K562 (cell line): ENCODE results near the gene E2F2. TPM values are rescaled to one million over a fixed set of nuclear protein-coding genes. Genes with fewer than 3 reads are reported as not detected.

ENCODE experiments used
- ATAC-seq: fragments of 200-7000 bp; cut with Tn5 transposase; 3 replicates; pipeline ENCODE4 v1.9.1; 2020; ENCODE audit warnings: moderate library complexity
- BruUV-seq: library from RNA; stranded (reverse); fragments of 400-500 nt; replicated peaks from 2 replicates; lab custom pipeline; 2021; lab: Mats Ljungman, UMichigan
- CTCF ChIA-PET: fragments of 300-600 bp; formaldehyde crosslinking; extraction: SDS; loops from one replicate; lab custom pipeline; 2021; ENCODE audit warnings: low intra/inter-chr PET ratio; lab: Yijun Ruan, JAX
- POLR2A ChIA-PET: fragments of 300-600, 350-650 bp; sonication (Branson Sonifier 250); formaldehyde crosslinking; extraction: SDS; loops from one replicate; lab custom pipeline; 2021; ENCODE audit warnings: antibody characterized with exemption, inconsistent platforms; lab: Yijun Ruan, JAX
- DNase-seq, 4 experiments: peaks; one replicate each; pipeline versions ENCODE4 v3.0.0 to v3.0.0-alpha.2; 2011 to 2018; ENCODE audit warnings: low spot score in 3 of 4, mixed read lengths in 3 of 4; ENCODE audit errors: extremely low read depth in 1 of 4
- FAIRE-seq: peaks from 2 replicates; lab custom pipeline; 2011; peaks lifted over from hg19 to GRCh38; lab: Jason Lieb, UNC
- H2AFZ ChIP-seq: 2 replicates; pipeline ENCODE4 v1.6.0; 2011; ENCODE audit warnings: low read depth, low read length, control low read depth, inconsistent platforms
- H3K27ac ChIP-seq: fragments of 200-600 bp; 3 replicates; pipeline ENCODE4 v1.8.0; 2011; ENCODE audit warnings: low read depth, mild to moderate bottlenecking, control low read depth, inconsistent platforms, low read length, moderate library complexity, mixed read lengths; ENCODE audit errors: extremely low read depth
- H3K27me3 ChIP-seq, 2 experiments: fragments of 300-600 bp in 1 of 2; 2 replicates in 1 of 2; 3 replicates in 1 of 2; pipeline versions ENCODE4 v1.6.0 to v1.8.0; 2011; ENCODE audit warnings: inconsistent platforms in 2 of 2, low read length in 2 of 2, mild to moderate bottlenecking in 1 of 2, mixed read lengths in 1 of 2, moderate library complexity in 1 of 2; ENCODE audit not compliant: control insufficient read depth in 2 of 2, insufficient read depth in 2 of 2
- H3K36me3 ChIP-seq: fragments of 300-600 bp; 3 replicates; pipeline ENCODE4 v1.8.0; 2011; ENCODE audit warnings: mild to moderate bottlenecking, low read length, inconsistent platforms; ENCODE audit not compliant: control insufficient read depth, insufficient read depth
- H3K4me1 ChIP-seq, 2 experiments: fragments of 200-600 bp in 1 of 2; replicated peaks in 1 of 2; 2 replicates in 1 of 2; 3 replicates in 1 of 2; pipeline versions ENCODE4 v1.5.1 to v1.8.0; 2011; ENCODE audit warnings: inconsistent platforms in 2 of 2, low read length in 2 of 2, mild to moderate bottlenecking in 1 of 2, mixed read lengths in 1 of 2, moderate library complexity in 1 of 2; ENCODE audit not compliant: control insufficient read depth in 2 of 2, insufficient read depth in 2 of 2
- H3K4me2 ChIP-seq: 2 replicates; pipeline ENCODE4 v1.6.1; 2011; ENCODE audit warnings: low read length, control low read depth, inconsistent platforms, mixed read lengths; ENCODE audit not compliant: insufficient read depth
- H3K4me3 ChIP-seq: fragments of 200-600 bp; sonication (generic), shearing (Covaris generic); 2 replicates; pipeline ENCODE4 v1.5.1; 2016; ENCODE audit warnings: control low read depth, inconsistent platforms
- H3K79me2 ChIP-seq: fragments of 200-600 bp; 3 replicates; pipeline ENCODE4 v1.8.0; 2011; ENCODE audit warnings: low read length, inconsistent platforms; ENCODE audit not compliant: control insufficient read depth, insufficient read depth
- H3K9ac ChIP-seq, 2 experiments: 2 replicates each; pipeline versions ENCODE4 v1.6.0 to v1.6.1; 2011; ENCODE audit warnings: low read depth in 2 of 2, low read length in 2 of 2, control low read depth in 1 of 2, inconsistent platforms in 1 of 2, mild to moderate bottlenecking in 1 of 2, mixed read lengths in 1 of 2; ENCODE audit not compliant: insufficient read depth in 1 of 2
- H3K9me1 ChIP-seq: one replicate; pipeline ENCODE4 v1.6.0; 2011; ENCODE audit warnings: inconsistent platforms, mild to moderate bottlenecking, low read length, moderate library complexity; ENCODE audit not compliant: control insufficient read depth, insufficient read depth
- H3K9me3 ChIP-seq: replicated peaks from 2 replicates; pipeline ENCODE4 v1.5.1; 2011; ENCODE audit warnings: low read depth, low read length, inconsistent platforms; ENCODE audit not compliant: control insufficient read depth, insufficient read depth
- H4K20me1 ChIP-seq: replicated peaks from 2 replicates; pipeline ENCODE4 v1.6.1; 2011; ENCODE audit warnings: low read length, inconsistent platforms, mixed read lengths; ENCODE audit not compliant: control insufficient read depth, insufficient read depth
- ATF7 ChIP-seq: fragments of 450-650 bp; IDR thresholded peaks from 2 replicates; pipeline ENCODE4 v1.7.1; 2014; ENCODE audit warnings: mild to moderate bottlenecking, moderate library complexity
- ELF1 ChIP-seq: fragments of 200-800 bp; sonication (Bioruptor generic); IDR thresholded peaks from 2 replicates; pipeline ENCODE4 v1.6.1; 2016; ENCODE audit warnings: missing genetic modification characterization, missing compliant biosample characterization
- GATAD2A ChIP-seq: fragments of 450-650 bp; IDR thresholded peaks from 2 replicates; pipeline ENCODE4 v1.6.1; 2017
- GTF2A2 ChIP-seq: IDR thresholded peaks from 2 replicates; pipeline ENCODE4 v1.6.1; 2016; ENCODE audit warnings: mild to moderate bottlenecking, missing genetic modification characterization, missing compliant biosample characterization
- NBN ChIP-seq: fragments of 450-650 bp; IDR thresholded peaks from 2 replicates; pipeline ENCODE4 v1.6.1; 2016; ENCODE audit warnings: low read depth, mild to moderate bottlenecking
- PHF8 ChIP-seq: fragments of 200-600 bp; sonication (generic); IDR thresholded peaks from 2 replicates; pipeline ENCODE4 v1.6.1; 2012; ENCODE audit warnings: mixed run types, mild to moderate bottlenecking, inconsistent platforms, low read length, moderate library complexity, borderline replicate concordance
- RAD51 ChIP-seq: fragments of 450-650 bp; IDR thresholded peaks from 2 replicates; pipeline ENCODE4 v1.7.1; 2016; ENCODE audit warnings: low read depth, mild to moderate bottlenecking, borderline replicate concordance
- THRA ChIP-seq: fragments of 450-650 bp; IDR thresholded peaks from 2 replicates; pipeline ENCODE4 v1.6.1; 2017; ENCODE audit warnings: mild to moderate bottlenecking, moderate library complexity
- ZFPM2 ChIP-seq: fragments of 250-450 bp; sonication (Bioruptor Pico); IDR thresholded peaks from 2 replicates; pipeline ENCODE4 v1.5.1; 2022; ENCODE audit warnings: mild to moderate bottlenecking
- ZFX ChIP-seq: sonication (generic); formaldehyde crosslinking; IDR thresholded peaks from 2 replicates; pipeline ENCODE4 v1.8.0; 2022; ENCODE audit warnings: mild to moderate bottlenecking, missing genetic modification reagents, moderate library complexity
- ZNF197 ChIP-seq: fragments of 200-800 bp; sonication (Bioruptor generic); IDR thresholded peaks from 2 replicates; pipeline ENCODE4 v1.6.1; 2016; ENCODE audit warnings: low read depth, missing genetic modification characterization, missing compliant biosample characterization
- ZNF280A ChIP-seq: fragments of 450-650 bp; IDR thresholded peaks from 2 replicates; pipeline ENCODE4 v1.6.1; 2018; ENCODE audit warnings: mild to moderate bottlenecking, low read depth; ENCODE audit not compliant: partially characterized antibody
- ZNF518B ChIP-seq: fragments of 250-450 bp; sonication (Bioruptor Pico); IDR thresholded peaks from 2 replicates; pipeline ENCODE4 v1.5.0; 2021; ENCODE audit warnings: mild to moderate bottlenecking, moderate library complexity
- ZNF589 ChIP-seq: fragments of 200-800 bp; sonication (Bioruptor generic); IDR thresholded peaks from 2 replicates; pipeline ENCODE4 v1.6.1; 2016; ENCODE audit warnings: low read depth, missing genetic modification characterization, missing compliant biosample characterization
- ZNF76 ChIP-seq: fragments of 250-450 bp; sonication (Bioruptor Pico); IDR thresholded peaks from 2 replicates; pipeline ENCODE4 v1.4.0; 2020; ENCODE audit warnings: mild to moderate bottlenecking, moderate library complexity, borderline replicate concordance
- ZNF766 ChIP-seq: fragments of 200-800 bp; sonication (Bioruptor generic); conservative IDR thresholded peaks from 2 replicates; pipeline ENCODE4 v1.6.1; 2016; ENCODE audit warnings: missing genetic modification characterization, missing compliant biosample characterization
- WGBS: fragments of 100-300 bp; shearing (Covaris generic); methylation state at CpG from one replicate; pipeline ENCODE4 v1.1.6; 2016; ENCODE audit warnings: low coverage, mixed read lengths; ENCODE audit not compliant: insufficient coverage; ENCODE audit errors: missing lambda C conversion rate; 5-methylcytosine and 5-hydroxymethylcytosine counted together
- in situ Hi-C: fragments of 300-500 bp; cut with MboI; formaldehyde crosslinking; loops from 4 replicates; pipeline ENCODE4 v1.15.0; 2018; ENCODE audit warnings: inconsistent platforms, mixed read lengths
- intact Hi-C: fragments of 100-400 bp; cut with micrococcal nuclease; formaldehyde crosslinking; loops from 2 replicates; pipeline ENCODE4 v1.14.2; 2022
- polyA plus RNA-seq, 8 experiments: library from polyadenylated mRNA; depleted of rRNA in 4 of 8; stranded (reverse) in 5 of 8; unstranded in 3 of 8; fragments of >200 nt; fragmentation: Nextera tagmentation in 2 of 8; fragmentation: Illumina TruSeq in 1 of 8; extraction: Ambion mirVana in 2 of 8; extraction: Trizol in 1 of 8; gene quantifications; 2 replicates each; pipeline versions ENCODE4 v1.2.1 to v1.2.3, GENCODE V29; 2011 to 2014; ENCODE audit warnings: inconsistent platforms in 1 of 8, missing spikeins in 1 of 8
- total RNA-seq, 7 experiments: library from RNA; depleted of rRNA in 6 of 7; stranded (reverse); fragments of >200 nt in 6 of 7; fragmentation: Illumina TruSeq in 2 of 7; extraction: Trizol in 2 of 7; gene quantifications; 2 replicates each; pipeline versions ENCODE4 v1.2.1 to v1.2.3, GENCODE V29; 2011 to 2021; ENCODE audit warnings: low replicate concordance in 1 of 7

E2F2 gene
- total and polyA plus RNA-seq, 9 of the 15 experiments (the other 6 are each of a cell fraction or from before 2014, with no cell fraction given) = 3.1 to 25.3 (median 11.4) TPM

GRCh38 chr1:23531562-23532094 is 595 bp upstream of the E2F2 start:
- Histone ChIP-seq H3K4me1 (peaks cover 45 to 47% of the 10 kb centered on the region in 2 experiments), H3K9me1 (peaks cover 10% of the 10 kb centered on the region), H4K20me1 (peaks cover 20% of the 10 kb centered on the region; the same call in 1 of the 2 replicates), H2AFZ (peak overlapping the region; percentile 93), H3K36me3 (peaks cover 9% of the 10 kb centered on the region), H3K27me3 (no peaks in the 10 kb centered on the region), H3K4me2 (peak overlapping the region; percentile 81), H3K79me2 (peaks cover 43% of the 10 kb centered on the region), H3K4me3 (peak overlapping the region; percentile 55), H3K9ac (peak overlapping the region; percentile 69 to 85), H3K27ac (peak overlapping the region; percentile 59), H3K9me3 (no peaks in the 10 kb centered on the region)
- no peak for FAIRE-seq
- no peak for DNase-seq
- BruUV-seq = TSS peak; percentile 97
- ATAC-seq = no peak
- ChIA-PET CTCF (interaction anchor here (0.7 kb wide), 1 partner anchor 133 kb away, joined by 3 read pairs; no protein-coding TSS in a partner anchor), POLR2A (interaction anchor here (0.6 to 1.3 kb wide), 11 partner anchors 8 to 772 kb away, joined by 3 to 6 read pairs (median 3); partner anchors contain the start of gene ID3)
- in situ Hi-C loops = loop anchor here (5.0 to 10.0 kb wide), 3 partner anchors 34 to 557 kb away; partner anchors contain the start of genes HTR1D and LACTBL1
- WGBS = 39% methylated on average over 5 of the region's 5 CpGs
- intact Hi-C loops = loop anchor here (10.0 kb wide), 4 partner anchors 107 to 557 kb away; partner anchors contain the start of genes HNRNPR, HTR1D, LACTBL1 and TCEA3
- TF ChIP-seq GATAD2A = no peak
- TF ChIP-seq RAD51 = no peak
- no peak for TF ChIP-seq ZNF518B
- TF ChIP-seq ZNF197 (CRISPR knock-in tag) = 0 out of 2 replicates have a peak, but pooled peaks have one; percentile 1
- no peak for TF ChIP-seq GTF2A2
- no peak for TF ChIP-seq THRA
- 0 out of 2 replicates have a peak, but pooled peaks have one; percentile 5 for TF ChIP-seq ATF7
- 0 out of 2 replicates have a peak, but pooled peaks have one; percentile 29 for TF ChIP-seq ZFPM2 (CRISPR knock-in tag)
- no peak for TF ChIP-seq ZNF280A
- TF ChIP-seq ELF1 = peak; percentile 21; the same call in 1 of the 2 replicates
- TF ChIP-seq PHF8 = peak; percentile 54; the same call in 1 of the 2 replicates
- TF ChIP-seq ZNF76 (CRISPR knock-in tag) = peak; percentile 17; the same call in 1 of the 2 replicates
- 0 out of 2 replicates have a peak, but pooled peaks have one; percentile 10 for TF ChIP-seq ZNF589
- TF ChIP-seq ZFX (CRISPR knock-in tag) = peak; percentile 11; the same call in 1 of the 2 replicates
- no peak for TF ChIP-seq NBN
- no peak for TF ChIP-seq ZNF766 (CRISPR knock-in tag)
